HG03571 (cell line): ENCODE measurements around the gene PTTG1IP.
"Not testable (repeated sequence)": the region's sequence is repeated elsewhere in the genome, so short reads cannot be mapped to it uniquely, and the experiment has no call there.

ENCODE experiments used
- ATAC-seq: cut with Tn5 transposase; IDR thresholded peaks from one replicate; pipeline ENCODE4 v1.9.1; 2021; ENCODE audit not compliant: unreplicated experiment

Gene PTTG1IP

DNA sequence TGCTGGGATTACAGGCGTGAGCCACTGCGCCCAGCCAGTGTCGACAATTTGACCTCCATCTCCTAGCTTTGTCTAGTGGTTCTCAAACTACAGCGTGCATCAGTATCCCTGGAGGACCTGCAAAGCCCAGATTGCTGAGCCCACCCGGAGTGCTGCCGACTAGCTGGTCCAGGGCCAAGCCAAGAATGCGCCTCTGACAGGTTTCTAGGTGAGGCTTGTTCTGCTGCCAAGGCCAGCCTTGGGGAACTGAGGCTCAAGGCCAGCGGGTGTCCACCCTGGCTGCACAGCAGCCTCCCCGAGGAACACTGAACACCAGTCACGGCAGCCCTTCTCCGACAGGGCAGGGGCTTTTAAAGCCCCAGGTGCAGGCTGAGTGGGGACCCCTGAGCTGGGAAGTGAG, 9.8 kb upstream of the PTTG1IP start:
- ATAC-seq: no peak

DNA sequence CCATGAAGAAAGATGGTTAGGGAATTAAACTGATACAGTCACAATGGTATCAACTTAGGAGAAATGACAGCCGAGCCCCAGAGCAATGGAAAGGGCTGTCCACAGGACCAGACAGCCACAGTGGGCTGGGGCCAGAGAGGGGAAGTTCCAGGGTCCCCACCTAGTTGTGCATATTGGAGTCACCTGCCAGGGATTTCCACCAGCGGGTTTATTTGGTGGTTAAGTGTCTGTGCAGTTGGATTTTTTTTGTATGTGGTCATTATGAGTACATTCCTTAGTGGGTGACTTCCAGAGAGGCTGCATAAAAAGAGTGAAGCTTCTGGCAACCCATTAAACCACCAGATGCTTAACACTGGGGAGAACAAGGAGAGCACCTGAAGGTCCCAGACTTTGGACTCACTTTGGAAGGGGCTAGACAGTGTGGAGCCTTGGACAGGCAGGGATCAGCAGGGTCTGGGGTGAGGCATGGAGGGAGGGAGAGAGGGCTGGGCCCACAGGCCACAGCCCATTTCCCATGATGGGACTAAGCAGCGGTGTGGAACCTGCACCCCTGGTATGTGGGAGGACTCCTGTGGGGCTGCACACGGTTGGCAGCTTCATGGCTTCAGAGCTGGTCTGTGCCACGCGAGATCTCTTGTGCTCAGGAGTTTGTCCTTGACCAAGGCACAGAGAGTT, 7.8 kb upstream of the PTTG1IP start:
- ATAC-seq: no peak

GRCh38 chr21:44880405-44881197, 7.1 kb upstream of the PTTG1IP start:
- no peak for ATAC-seq

- not testable (repeated sequence) for ATAC-seq
Measured at GRCh38 chr21:44879238-44879637, 5.7 kb upstream of the PTTG1IP start.

DNA sequence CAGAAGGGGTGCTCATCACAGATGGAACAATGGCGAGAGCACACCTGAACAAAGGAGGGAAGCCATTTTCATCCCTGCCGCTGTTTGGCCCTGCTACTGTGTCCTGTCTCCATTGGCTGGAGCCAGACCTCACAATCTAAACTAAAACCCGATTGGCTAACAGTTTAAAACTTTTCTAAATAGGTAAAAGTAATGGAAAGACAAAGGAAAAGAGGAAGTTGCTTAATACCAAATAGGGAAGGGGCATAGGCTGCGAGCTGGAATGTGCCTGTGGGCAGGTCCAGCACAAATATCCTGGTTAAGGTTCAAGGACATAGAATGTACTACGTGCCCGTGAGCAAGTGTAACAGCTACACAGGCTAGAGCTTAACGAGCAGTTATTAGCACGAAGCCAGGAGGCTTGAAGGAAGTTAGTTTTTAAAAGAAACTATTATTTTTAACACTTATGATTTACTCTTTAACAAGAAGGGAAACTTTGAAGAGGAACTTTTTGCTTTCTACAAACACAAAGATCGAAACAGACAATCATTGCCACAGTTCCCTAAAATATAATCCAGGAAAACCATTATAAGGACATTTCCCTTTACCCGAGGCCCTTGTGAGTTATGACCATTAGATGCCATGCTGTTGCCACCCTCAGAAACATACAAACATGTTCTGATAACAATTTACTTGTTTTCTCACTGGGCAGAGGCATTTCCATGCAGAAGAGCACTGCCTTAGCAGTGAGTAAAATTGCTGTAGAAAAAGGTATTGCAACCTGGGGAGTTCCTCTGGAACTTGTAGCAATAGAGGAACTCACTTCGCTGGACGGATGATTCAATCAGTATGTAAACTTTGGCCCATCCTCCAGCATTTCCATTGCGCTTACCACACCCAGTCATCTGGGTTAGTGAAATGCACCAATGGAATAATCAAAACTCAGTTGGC, 4.8 kb upstream of the PTTG1IP start:
- no peak for ATAC-seq

DNA sequence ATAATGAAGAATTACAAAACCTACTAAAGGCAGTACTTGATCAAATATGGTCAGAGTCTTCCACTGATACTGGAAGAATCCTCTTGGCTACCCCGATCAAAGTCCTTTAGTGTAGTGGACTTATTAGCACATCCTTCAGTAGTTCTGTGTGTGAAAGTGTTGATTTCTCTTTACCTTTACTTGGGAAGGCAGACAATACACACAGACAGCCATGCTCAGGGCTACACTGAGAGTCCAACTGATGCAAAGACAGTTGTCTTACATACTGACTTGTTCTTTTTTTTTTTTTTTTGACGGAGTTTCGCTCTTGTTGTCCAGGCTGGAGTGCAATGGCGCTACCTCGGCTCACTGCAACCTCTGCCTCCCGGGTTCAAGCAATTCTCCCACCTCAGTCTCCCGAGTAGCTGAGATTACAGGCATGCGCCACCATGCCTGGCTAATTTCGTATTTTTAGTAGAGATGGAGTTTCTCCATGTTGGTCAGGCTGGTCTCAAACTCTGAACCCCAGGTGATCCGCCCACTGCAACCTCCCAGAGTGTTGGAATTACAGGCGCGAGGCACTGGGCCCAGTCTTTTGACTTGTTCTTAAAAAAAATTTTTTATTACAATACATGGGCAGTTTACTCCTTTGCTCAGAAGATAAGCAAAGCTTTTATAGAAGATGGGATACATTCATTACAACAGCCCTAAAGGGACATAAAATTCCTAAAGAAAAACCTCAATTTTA, 3.5 kb upstream of the PTTG1IP start:
- ATAC-seq: no peak

GRCh38 chr21:44875316-44875700, 1.8 kb upstream of the PTTG1IP start:
- ATAC-seq: no peak

- ATAC-seq: no peak
Measured at GRCh38 chr21:44874497-44875315, 1.2 kb upstream of the PTTG1IP start.

- no peak for ATAC-seq
Measured at GRCh38 chr21:44874240-44874496, 678 bp upstream of the PTTG1IP start.

DNA sequence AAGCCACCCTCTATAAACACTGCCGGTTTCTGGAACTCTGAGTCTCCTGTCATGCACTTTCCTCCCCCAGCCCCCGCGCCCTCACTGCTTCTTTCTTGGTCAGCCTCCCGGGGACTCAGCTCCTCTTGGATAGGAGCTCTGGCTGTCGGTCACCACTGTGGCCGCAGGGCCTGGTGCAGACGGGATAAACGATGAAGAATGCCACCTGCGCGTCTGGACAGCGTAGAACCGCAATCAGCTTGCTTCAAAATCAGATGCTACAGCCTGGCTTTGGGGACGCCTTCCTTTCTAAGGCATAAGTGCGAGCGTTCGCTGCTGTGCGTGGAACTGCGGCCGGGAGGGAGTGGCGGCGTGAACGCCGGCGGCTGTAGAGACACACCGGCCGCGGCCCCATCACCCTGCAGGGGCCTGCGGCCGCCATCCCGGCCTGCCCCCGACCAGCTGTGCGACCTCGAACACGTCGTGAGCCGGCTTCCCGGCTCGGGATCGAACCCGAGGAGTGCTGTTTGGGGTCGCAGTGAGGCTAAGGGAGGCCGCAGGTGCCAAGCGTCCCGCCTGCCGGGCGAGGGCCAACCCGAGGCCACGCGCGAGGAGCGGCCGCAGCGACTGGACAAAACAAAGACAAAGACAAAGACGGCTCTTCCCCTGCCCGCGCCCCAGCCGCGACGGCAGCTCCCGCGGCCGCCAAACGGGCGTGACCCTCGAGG, 688 bp downstream of the PTTG1IP start:
- ATAC-seq: no peak

DNA sequence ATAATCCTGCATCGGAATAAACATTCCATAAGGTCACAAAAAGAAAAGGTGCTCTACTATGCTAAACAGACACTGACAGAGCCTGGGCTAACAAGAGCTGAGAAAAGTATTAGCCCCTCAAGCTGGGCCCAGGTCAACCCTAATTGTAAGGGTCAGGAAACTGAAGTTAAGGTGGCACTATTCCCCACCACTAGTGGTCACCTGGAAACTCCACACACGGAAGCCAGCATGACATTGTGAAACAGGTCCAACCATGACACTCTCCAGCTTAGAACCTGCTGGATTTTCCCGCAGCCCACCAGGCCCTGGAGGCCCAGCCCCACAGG, 1.2 kb downstream of the PTTG1IP start:
- no peak for ATAC-seq

DNA sequence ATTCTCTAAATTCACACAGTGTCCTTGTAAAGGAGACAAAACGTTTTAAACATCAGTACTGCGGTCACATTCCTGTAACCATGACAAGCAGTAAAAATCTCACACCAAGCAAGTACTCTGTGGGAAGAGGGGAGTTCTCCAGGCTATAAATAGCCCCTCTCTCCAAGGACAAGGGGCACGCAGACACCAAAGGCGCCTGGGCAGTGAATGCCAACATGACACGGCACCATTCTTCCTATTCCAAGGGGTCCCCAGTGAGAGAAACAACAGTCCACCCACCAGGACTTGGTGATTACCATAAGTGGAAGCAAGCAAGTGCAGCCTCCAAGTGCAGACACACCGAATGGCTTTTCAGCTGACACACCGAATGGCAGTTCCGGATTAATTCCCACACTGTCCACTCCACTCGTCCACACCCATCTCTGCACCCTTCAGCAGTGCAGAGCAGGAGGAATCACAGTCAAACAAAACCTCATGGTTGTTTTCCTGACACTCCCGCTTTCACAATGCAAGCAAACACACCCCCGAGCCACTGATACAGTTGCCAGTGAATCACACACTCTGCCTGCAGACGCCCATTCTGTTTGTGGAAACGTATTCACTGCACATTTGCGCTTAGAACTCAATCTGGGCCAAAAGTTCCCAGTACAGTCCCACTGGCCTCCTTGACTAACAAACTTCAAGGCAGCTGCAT, 1.8 kb downstream of the PTTG1IP start:
- no peak for ATAC-seq

GRCh38 chr21:44870748-44871495, 2.6 kb downstream of the PTTG1IP start:
- ATAC-seq: no peak

GRCh38 chr21:44869781-44870747, 3.4 kb downstream of the PTTG1IP start:
- no peak for ATAC-seq

- no peak for ATAC-seq
Measured at GRCh38 chr21:44868707-44869106, 4.8 kb downstream of the PTTG1IP start.

GRCh38 chr21:44867999-44868700, 5.3 kb downstream of the PTTG1IP start:
- ATAC-seq: no peak

- no peak for ATAC-seq
Measured at GRCh38 chr21:44867464-44867863, 6.0 kb downstream of the PTTG1IP start.
